Umbilical cord (tissue), 1 donor: ENCODE measurements around the gene TRAF1. TPM values are rescaled to one million over a fixed set of nuclear protein-coding genes. Genes with fewer than 3 reads are reported as not detected.

Experiments
- total RNA-seq: library from RNA; depleted of rRNA; stranded (reverse); fragments of >200 nt; gene quantifications from one replicate; pipeline ENCODE4 v1.2.3, GENCODE V29; 2014; ENCODE audit warnings: low replicate concordance; ENCODE audit not compliant: insufficient read depth

TRAF1 gene
- total RNA-seq, 1 donor from 2014 or later: 12.5 TPM

Other genes starting within 250 kb of the TRAF1 start
- gene MEGF9, start 212.3 kb downstream of the TRAF1 start, total RNA-seq: 7.9 TPM
- 65.0 TPM for gene FBXW2, start 133.4 kb downstream of the TRAF1 start, total RNA-seq
- gene PSMD5, start 83.9 kb downstream of the TRAF1 start, total RNA-seq: 57.8 TPM
- 20.0 TPM for gene PHF19, start 49.6 kb downstream of the TRAF1 start, total RNA-seq
- 8.2 TPM for gene C5, start 123.5 kb upstream of the TRAF1 start, total RNA-seq
- 15.9 TPM for gene CNTRL, start 148.2 kb upstream of the TRAF1 start, total RNA-seq